ENCODE measurements around the gene VAMP7.

GRCh38 chrX:155891446-155892210, 10.5 kb downstream of the VAMP7 start:
- TF ChIP-seq POLR2A (IDR thresholded peaks at IDR 0.05; ENCODE audit: low read length) (no peak), GATA1 (IDR thresholded peaks at IDR 0.05; ENCODE audit: low read depth, low read length) (no peak)
